HG02852 (cell line): ENCODE results near the gene TUBA8.
A peak's percentile ranks its signal among the peaks of the same experiment; 100 is the strongest.

Experiments
- ATAC-seq: cut with Tn5 transposase; IDR thresholded peaks from one replicate; pipeline ENCODE4 v1.9.1; 2021; ENCODE audit warnings: mild to moderate bottlenecking, moderate library complexity; ENCODE audit not compliant: unreplicated experiment

TUBA8 gene

DNA sequence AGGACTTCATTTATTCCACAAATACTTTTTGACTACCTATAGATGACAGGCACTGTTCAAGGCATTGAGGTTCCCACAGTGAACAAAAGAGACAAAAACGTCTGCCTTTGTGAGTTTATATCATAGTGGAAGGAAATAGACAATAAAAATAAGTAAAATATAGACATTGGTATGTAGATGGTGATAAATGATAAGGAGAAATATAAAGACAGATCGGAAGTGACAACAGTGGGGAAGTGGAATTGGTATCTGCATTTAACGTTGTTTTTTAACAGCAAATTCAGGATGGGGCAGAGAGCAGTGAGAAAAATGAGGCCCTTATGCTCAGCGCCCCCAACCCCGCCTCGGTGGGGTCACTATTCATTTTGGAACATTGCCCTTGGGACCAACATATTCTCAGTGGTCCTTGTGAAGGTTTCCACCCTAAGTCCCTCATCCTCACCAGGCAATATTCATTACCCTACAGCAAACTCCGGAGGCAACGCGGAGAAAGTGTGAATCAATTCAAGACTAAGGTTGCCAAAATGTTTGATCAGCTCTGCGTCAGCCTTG lies 33.4 kb upstream of the TUBA8 start:
- ATAC-seq = no peak

DNA sequence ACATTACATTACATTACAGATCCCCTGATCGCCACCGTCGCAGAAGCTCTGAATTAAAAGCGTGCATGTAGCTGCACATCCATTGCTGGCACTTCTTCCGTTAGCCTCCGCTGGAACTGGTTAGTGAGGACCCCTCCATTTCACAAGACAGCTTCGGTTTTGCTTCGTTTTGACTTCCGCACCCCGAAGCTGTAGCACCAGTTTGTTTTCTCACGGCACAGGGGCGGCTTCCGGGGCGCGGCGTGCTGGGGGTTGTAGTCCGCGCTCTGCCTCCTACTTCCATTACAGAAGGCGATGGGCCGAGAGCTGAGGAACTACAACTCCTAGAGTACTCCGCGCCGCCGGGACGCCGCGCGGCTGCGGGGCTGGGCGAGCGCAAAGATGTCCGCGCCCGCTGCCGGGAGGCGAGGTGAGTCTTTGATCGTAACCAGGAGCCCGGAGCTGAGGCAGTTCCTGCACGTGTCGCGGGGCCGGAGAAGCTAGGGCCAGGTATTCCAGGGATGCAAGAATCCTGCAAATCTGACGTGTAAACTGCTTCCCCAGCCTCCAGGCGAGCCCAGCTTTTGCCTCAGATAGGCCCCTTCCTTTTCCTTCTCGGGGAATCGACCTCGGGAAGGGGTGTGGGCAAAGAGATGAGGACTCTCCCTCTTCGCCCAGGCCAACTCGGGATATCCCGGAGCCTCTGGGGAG lies 32.8 kb upstream of the TUBA8 start, which contains the start of gene PEX26:
PEX26 (plus strand) TSS at position 352 of the 690 bp plus-strand sequence. CDS start 387 bp downstream, outside the sequence.
- ATAC-seq = peak; percentile 96

DNA sequence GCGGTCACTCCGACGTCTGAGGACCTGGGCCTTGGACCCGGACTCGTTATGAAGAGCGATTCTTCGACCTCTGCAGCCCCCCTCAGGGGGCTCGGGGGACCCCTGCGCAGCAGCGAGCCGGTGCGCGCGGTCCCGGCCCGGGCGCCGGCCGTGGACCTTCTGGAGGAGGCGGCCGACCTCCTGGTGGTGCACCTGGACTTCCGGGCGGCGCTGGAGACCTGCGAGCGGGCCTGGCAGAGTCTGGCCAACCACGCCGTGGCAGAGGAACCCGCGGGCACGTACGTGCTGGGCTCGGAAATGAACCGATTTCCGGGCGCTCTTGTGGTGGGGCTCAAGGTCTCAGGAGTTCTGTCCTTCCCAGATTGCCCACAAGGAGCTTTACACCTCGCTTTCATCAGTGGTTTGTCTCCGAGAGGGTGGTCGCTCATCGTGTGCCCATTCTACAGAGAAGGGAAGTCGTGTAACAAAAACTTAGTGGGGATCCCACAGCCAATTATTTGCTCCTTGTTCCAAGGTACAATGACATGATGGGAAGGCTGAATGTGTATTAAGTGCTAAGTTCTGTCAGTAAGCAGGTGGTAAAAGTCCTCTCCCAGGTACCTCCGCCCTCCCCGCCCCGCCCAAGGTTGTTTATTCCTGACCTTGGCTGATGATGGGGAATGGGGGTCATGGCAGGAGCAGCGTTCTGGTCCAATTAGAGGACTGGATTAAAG lies 32.1 kb upstream of the TUBA8 start:
- ATAC-seq = no peak

- ATAC-seq = no peak
Observed at GRCh38 chr22:18079706-18080233, 30.8 kb upstream of the TUBA8 start.

DNA sequence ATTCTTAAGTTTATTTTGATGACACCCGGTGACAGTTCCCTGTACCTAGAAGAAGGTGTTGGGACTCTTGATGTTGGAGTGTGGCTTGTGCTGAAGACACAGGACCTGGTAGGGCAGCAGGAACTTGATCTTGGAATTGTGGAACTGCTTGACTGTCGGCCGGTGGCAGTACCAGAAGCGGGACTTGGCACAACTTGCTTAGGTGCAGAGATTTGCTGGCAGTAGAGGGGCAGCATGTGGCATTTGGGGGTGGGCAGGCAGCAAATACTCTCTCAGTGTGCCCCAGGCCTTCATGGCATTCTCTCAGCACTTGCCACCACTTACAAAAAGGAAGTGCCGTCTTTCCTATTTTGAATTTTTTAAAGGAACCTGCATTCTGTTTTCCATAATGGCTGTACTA lies 29.2 kb upstream of the TUBA8 start:
- ATAC-seq = no peak

DNA sequence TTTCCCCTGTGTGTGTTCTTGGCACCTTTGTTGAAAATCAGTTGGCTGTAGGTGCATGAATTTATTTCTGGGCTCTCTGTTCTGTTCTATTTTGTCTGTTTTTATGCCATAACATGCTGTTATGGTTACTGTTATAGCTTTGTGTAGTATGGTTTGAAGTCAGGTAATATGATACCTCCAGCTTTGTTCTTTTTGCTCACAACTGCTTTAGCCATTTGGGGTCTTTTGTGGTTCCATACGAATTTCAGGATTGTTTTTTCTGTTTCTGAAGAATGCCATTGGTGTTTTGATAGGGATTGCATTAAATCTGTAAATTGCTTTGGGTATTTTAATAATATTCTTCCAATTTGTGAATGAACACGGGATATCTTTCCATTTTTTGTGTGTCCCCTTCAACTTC lies 28.1 kb upstream of the TUBA8 start:
- ATAC-seq = no peak

DNA sequence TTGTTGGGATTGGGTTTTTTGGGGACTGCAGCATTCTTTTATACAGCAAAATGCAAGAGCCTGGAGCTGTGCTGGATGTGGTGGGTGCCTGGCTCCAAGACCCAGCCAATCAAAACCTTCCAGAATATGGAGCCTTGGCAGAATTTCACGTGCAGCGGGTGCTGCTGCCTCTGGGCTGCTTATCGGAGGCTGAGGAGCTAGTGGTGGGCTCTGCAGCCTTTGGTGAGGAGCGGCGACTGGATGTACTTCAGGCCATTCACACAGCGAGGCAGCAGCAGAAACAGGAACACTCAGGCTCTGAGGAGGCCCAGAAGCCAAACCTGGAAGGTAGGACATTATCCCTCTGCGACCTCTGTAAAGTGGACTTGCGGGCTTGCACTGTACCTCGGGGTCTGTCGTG lies 27.2 kb upstream of the TUBA8 start:
- no peak for ATAC-seq

GRCh38 chr22:18085188-18085587 lies 25.4 kb upstream of the TUBA8 start:
- ATAC-seq = no peak

DNA sequence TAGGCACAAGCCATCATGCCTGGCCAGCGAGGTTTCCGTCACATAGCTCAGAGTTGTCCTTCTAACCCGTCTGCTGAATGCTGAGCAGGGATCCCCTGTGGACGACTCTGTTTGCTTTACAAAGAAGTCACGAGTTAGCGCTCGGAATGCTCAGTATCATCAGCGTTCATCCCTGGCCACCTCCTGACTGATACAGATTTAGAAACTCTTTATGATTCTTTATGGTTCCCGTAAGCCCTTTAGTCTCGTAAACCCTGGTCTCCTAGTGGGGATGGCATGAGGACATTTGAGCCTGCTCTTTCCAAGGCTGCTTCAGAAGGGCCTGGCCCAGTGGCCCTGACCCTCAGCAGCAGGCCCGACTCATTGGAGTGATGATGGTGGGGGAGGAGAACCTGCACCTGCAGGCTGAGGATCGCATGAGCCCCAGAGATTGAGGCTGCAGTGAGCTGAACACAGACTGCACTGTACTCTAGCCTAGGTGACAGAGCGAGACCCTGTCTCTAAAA lies 23.2 kb upstream of the TUBA8 start:
- ATAC-seq = no peak

DNA sequence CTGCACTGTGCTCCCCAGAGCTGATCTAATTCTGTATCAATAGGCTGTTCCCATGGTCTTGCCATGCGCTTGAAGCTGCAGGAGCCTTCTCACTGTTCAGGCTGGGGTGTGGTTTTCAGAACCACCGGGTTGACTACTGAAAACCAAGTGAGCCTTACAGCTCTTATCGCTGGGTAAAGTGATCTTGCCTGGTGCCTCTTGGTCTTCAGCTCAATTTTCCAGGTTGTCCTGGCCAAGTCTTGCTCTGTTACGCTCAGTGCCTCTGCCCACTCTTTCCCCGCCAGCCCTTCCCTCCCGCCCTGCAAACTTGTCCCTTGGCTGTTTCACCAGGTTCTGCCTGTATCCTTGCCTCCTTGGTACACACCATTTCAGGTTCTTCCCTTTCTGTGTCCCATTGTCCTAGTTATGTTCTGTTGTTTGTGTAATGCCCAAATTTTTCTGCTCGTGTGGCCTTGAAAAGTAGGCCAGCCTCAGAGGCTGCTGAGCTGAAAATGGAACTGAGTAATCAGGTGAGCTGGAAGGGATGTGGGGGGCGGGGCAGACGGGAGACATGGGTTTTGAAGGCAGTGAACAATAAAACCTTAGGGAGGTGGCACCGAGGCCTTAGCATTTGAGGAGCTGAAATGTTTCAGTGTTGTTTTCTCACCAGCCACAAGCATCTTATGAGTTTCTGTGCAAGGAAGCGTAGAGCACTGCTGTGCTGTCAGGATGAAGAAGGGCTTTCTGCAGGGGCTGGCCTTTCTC lies 21.6 kb upstream of the TUBA8 start:
- no peak for ATAC-seq

GRCh38 chr22:18090286-18090685 lies 20.3 kb upstream of the TUBA8 start:
- no peak for ATAC-seq

- ATAC-seq = no peak
Observed at GRCh38 chr22:18091478-18091877, 19.1 kb upstream of the TUBA8 start.

DNA sequence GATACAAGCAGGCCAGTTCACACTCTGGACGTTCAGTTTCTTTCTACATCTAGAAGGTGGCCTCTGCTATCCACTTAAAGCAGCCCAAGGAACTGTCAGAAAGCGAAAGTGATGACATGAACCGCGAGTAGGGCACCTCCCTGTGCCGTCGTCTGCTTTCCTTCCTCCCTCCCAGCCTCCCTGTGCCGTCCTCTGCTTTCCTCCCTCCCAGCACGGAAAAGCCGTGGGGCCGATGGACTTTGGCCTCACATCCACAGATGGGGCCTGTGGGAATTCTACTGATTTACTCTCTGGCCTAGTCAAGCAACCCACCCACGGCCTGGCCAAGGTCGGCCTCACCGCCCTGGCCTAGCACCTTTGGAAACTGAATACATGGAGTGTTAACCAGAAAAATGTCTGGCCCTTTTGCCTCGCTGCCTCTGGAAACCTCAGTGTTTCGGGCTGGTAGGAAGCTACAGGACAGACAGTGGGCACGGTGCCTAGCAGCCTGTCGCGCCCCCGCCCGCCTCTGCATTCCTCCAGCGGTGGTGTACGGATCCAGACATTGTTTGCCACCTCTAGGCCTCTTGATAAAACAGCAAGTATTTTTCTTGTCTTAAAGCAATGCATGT lies 18.6 kb upstream of the TUBA8 start:
- no peak for ATAC-seq

GRCh38 chr22:18093661-18094060 lies 16.9 kb upstream of the TUBA8 start:
- no peak for ATAC-seq

DNA sequence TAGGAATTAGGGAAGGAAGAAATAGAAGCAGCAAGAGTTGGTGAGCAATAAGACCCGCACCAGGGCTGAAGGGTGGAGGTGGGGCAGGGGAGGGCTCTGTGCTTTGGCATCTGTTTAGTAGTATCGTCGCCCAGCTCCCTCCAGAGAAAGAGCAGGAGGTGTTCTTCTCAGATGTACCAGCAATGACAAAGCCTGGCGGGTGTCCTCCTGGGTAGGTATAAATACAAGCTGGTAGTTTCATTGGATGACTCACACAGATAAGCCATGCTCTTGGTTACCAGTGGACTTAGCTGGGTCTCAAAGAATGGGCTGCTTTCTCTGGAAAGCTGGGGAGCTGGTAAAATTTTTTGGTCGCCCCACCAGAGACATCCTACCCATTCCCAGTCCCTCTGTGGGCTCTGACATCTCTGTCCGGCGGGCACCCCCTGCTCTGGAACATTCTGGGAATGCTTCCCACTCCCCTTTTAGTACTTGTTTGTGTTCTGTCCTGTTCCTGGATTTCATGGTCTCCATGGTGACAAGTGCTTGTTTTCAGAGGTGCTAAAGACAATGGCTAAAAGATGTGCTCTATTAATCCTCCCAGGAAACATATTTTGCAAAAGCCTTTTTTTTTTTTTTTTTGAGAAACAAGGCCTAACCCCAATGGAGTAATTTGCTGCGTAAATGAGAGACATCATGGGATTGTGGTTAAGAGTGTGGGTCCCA lies 15.4 kb upstream of the TUBA8 start:
- ATAC-seq = no peak

GRCh38 chr22:18096823-18097222 lies 13.8 kb upstream of the TUBA8 start:
- no peak for ATAC-seq

- ATAC-seq = no peak
Observed at GRCh38 chr22:18100781-18101180, 9.8 kb upstream of the TUBA8 start.

DNA sequence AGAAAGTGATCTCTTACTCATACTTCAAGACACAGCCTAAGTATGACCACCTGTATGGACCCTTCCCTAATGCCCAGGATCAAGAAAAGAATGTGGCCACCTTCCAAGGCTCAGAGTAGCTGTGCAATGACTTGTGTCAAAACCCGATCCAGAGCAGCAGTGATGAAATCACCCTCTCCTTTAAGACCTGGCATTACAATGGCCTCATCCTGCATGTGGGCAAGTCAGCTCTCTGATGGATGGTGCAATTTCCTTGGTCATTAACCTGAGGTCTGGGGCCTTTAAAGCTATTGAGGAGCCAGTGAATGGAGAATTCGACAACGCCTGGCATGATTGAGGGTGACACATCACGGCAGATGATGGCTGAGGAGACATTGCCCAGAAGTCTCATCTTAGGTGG lies 9.1 kb upstream of the TUBA8 start:
- no peak for ATAC-seq

DNA sequence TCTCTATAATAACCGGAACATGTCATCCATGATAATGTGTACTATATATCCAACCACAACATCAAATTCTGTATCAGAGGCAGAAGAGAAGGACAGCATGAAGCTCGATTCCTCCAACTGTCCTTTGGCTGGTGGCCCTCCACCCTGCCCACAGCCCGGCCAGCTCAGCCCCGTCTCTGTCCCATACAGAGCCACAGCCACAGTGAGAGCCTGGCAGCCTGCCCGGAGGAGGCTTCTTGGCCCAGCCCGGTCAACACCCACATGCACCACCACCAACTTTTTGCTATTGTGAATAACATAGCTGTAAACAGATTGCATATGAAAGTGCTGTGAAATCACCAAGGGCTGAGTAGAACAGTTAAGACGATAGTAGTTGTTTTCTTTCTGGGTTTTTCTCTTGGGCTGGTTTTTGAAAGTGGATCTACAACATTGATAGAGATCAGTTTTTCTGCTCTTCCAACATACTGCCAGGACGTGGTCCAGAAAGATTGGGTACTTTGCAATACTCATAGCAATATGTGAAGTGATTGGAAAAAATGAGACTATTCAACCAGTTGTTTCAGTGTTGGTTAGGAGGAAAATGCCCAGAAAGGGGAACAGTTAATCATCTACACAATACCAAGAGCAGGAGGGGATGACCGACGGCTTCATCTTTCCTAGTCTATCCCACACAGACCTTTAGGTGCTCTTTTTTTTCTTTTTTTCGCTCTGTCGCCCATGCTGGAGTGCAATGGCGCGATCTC lies 6.9 kb upstream of the TUBA8 start:
- ATAC-seq = no peak
